ENCODE data around the gene CNBD2. TPM values are rescaled to one million over a fixed set of nuclear protein-coding genes. Genes with fewer than 3 reads are reported as not detected.
A peak's percentile ranks its signal among the peaks of the same experiment; 100 is the strongest.

The CNBD2 gene
- polyA plus RNA-seq, 1 donor (not counting 4 experiments of a cell fraction or from before 2014, with no cell fraction given) = 3.0 TPM

DNA sequence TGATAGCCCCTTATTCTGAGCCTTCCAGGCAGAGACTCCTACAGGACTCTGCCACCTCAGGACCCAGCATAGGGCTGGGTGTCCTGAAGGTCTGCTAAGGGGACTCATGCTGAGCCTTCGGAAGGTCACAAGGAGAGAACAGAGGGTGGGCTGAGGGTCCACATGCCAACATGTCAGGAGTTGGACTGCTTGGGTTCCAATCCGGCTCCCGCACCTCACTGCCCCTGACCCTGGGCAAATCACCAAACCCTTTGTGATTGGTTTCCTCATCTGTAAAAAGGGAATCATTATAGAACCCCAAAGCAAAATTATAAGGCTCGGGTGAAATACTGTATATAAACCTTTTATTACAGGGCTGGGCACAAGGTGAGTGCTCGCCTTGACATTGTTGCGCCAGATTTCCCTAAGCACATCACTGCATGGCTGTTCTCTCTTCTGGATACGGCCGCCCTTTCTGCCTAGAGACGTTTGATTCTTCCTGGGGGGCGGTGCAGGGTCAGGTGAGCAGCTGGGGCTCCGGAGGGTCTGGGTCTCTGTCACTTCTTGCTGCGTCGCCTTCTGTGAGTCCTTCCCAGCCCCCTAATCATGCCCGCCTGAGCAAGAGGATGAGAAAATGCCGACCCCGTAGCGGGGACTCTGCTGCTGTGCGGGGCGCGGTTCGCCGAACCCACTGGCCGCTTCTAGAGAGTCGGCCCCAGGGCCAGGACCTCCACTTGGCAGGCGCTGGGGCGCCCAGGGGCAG lies 95.7 kb downstream of the CNBD2 start:
- no peaks in the 10 kb centered on the region for H3K27me3 ChIP-seq (ENCODE audit: control insufficient read depth, extremely low read depth, insufficient read depth, low read length)
- H4K20me1 ChIP-seq (ENCODE audit: control insufficient read depth, extremely low read depth, insufficient read depth, low read length) = no peaks in the 10 kb centered on the region
- no peaks in the 10 kb centered on the region for H3K36me3 ChIP-seq (ENCODE audit: control insufficient read depth in 2 of 2, extremely low read depth in 1 of 2, insufficient read depth in 2 of 2, low read length in 2 of 2)
- dilution Hi-C loops (cut with MboI; ENCODE audit: extremely low pct_ligation_motif_present, low sequenced_read_pairs) = no loop called here
- peaks cover 11% of the 10 kb centered on the region for H3K4me1 ChIP-seq (ENCODE audit: control insufficient read depth, extremely low read depth, insufficient read depth, low read length)
- peak overlapping the region; percentile 91 for H2AFZ ChIP-seq (ENCODE audit: control insufficient read depth, low read length)
- H3K9me3 ChIP-seq (ENCODE audit: control insufficient read depth, low read depth, low read length) = no peaks in the 10 kb centered on the region
- no peak for TF ChIP-seq EZH2 (IDR thresholded peaks at IDR 0.05; ENCODE audit: low read length)
- TF ChIP-seq, protein P1, sequence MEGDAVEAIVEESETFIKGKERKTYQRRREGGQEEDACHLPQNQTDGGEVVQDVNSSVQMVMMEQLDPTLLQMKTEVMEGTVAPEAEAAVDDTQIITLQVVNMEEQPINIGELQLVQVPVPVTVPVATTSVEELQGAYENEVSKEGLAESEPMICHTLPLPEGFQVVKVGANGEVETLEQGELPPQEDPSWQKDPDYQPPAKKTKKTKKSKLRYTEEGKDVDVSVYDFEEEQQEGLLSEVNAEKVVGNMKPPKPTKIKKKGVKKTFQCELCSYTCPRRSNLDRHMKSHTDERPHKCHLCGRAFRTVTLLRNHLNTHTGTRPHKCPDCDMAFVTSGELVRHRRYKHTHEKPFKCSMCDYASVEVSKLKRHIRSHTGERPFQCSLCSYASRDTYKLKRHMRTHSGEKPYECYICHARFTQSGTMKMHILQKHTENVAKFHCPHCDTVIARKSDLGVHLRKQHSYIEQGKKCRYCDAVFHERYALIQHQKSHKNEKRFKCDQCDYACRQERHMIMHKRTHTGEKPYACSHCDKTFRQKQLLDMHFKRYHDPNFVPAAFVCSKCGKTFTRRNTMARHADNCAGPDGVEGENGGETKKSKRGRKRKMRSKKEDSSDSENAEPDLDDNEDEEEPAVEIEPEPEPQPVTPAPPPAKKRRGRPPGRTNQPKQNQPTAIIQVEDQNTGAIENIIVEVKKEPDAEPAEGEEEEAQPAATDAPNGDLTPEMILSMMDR (optimal IDR thresholded peaks at IDR 0.05 in 1 of 3, IDR thresholded peaks at IDR 0.05 in 1 of 3, conservative IDR thresholded peaks at IDR 0.05 in 1 of 3; ENCODE audit: extremely low read depth in 1 of 3, insufficient read depth in 2 of 3, low read length in 3 of 3) = no peak
- no peaks in the 10 kb centered on the region for H3K9me1 ChIP-seq (ENCODE audit: control insufficient read depth, extremely low read depth, insufficient read depth, low read length)
- DNase-seq (ENCODE audit: low read depth, low spot score) (no peak), FAIRE-seq (no peak)
- peak overlapping the region; percentile 53 to 73 (median 70) for H3K4me3 ChIP-seq (ENCODE audit: control insufficient read depth in 2 of 3, extremely low read depth in 1 of 3, insufficient read depth in 2 of 3, low read depth in 1 of 3, low read length in 3 of 3)
- peak overlapping the region; percentile 70 for H3K9ac ChIP-seq (ENCODE audit: control insufficient read depth, extremely low read depth, insufficient read depth, low read length)
- no peaks in the 10 kb centered on the region for H3K79me2 ChIP-seq (ENCODE audit: control insufficient read depth, insufficient read depth, low read length)
- H3K27ac ChIP-seq (ENCODE audit: control insufficient read depth, insufficient read depth, low read length) = peak overlapping the region; percentile 44
- peak overlapping the region; percentile 86 for H3K4me2 ChIP-seq (ENCODE audit: control insufficient read depth, extremely low read depth, insufficient read depth, low read depth, low read length)

DNA sequence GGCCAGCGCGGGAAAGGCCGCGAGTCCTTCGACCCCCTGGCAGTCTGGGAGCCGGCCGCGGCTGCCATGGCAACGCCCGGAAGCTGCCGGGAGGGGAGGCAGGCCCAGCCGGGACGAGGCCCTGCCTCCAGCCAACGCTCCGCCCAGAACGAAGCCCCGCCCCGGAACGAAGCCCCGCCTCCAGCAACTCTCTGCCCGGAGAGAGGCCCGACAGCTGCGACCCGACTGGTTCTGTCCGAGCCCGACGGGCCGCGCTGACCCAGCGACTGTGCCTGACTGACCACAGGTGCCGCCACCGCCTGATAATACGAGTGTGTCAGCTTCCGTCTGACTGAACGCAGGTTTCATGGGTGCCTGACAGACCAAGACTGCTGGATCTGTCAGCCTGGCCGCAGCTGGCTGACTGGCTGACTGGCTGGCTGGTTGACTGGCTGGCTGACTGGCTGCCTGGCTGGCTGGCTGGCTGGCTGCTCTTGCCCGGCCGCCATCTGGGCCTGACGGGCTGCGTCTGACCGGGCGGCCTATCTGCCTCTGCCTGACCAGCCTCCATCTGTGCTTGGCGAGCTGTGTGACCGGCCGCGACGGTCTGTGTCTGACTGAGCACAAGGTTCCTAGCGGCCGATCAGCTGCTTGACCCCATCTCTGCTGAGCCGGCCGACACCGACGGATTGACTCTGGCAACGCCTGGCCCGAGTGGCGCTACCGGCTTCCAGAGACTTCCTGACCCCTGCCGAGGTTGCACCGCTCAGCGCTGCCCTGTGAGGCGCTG lies 96.5 kb downstream of the CNBD2 start:
- Histone ChIP-seq H3K4me3 (ENCODE audit: control insufficient read depth in 2 of 3, extremely low read depth in 1 of 3, insufficient read depth in 2 of 3, low read depth in 1 of 3, low read length in 3 of 3) (peak overlapping the region; percentile 53 to 73 (median 70)), H2AFZ (ENCODE audit: control insufficient read depth, low read length) (peak overlapping the region; percentile 97), H3K36me3 (ENCODE audit: control insufficient read depth in 2 of 2, extremely low read depth in 1 of 2, insufficient read depth in 2 of 2, low read length in 2 of 2) (no peaks in the 10 kb centered on the region), H3K27ac (ENCODE audit: control insufficient read depth, insufficient read depth, low read length) (peak overlapping the region; percentile 44), H3K27me3 (ENCODE audit: control insufficient read depth, extremely low read depth, insufficient read depth, low read length) (no peaks in the 10 kb centered on the region), H4K20me1 (ENCODE audit: control insufficient read depth, extremely low read depth, insufficient read depth, low read length) (no peaks in the 10 kb centered on the region), H3K9me1 (ENCODE audit: control insufficient read depth, extremely low read depth, insufficient read depth, low read length) (no peaks in the 10 kb centered on the region), H3K9me3 (ENCODE audit: control insufficient read depth, low read depth, low read length) (no peaks in the 10 kb centered on the region), H3K9ac (ENCODE audit: control insufficient read depth, extremely low read depth, insufficient read depth, low read length) (peak overlapping the region; percentile 70), H3K79me2 (ENCODE audit: control insufficient read depth, insufficient read depth, low read length) (no peaks in the 10 kb centered on the region), H3K4me2 (ENCODE audit: control insufficient read depth, extremely low read depth, insufficient read depth, low read depth, low read length) (peak overlapping the region; percentile 86), H3K4me1 (ENCODE audit: control insufficient read depth, extremely low read depth, insufficient read depth, low read length) (peaks cover 11% of the 10 kb centered on the region)
- dilution Hi-C loops (cut with MboI; ENCODE audit: extremely low pct_ligation_motif_present, low sequenced_read_pairs) = no loop called here
- FAIRE-seq = no peak
- no peak for DNase-seq (ENCODE audit: low read depth, low spot score)
- TF ChIP-seq, protein P1 (optimal IDR thresholded peaks at IDR 0.05 in 1 of 3, IDR thresholded peaks at IDR 0.05 in 1 of 3, conservative IDR thresholded peaks at IDR 0.05 in 1 of 3; ENCODE audit: extremely low read depth in 1 of 3, insufficient read depth in 2 of 3, low read length in 3 of 3) = no peak
- TF ChIP-seq EZH2 (IDR thresholded peaks at IDR 0.05; ENCODE audit: low read length) = no peak

All from keratinocyte (primary cell).